ENCODE data around the gene AOPEP. TPM values are rescaled to one million over a fixed set of nuclear protein-coding genes. Genes with fewer than 3 reads are reported as not detected.

The AOPEP gene
- total and polyA plus RNA-seq, 2 of the 13 experiments (the other 11 are each of a cell fraction or from before 2014, with no cell fraction given): 22.2 to 41.6 TPM

DNA sequence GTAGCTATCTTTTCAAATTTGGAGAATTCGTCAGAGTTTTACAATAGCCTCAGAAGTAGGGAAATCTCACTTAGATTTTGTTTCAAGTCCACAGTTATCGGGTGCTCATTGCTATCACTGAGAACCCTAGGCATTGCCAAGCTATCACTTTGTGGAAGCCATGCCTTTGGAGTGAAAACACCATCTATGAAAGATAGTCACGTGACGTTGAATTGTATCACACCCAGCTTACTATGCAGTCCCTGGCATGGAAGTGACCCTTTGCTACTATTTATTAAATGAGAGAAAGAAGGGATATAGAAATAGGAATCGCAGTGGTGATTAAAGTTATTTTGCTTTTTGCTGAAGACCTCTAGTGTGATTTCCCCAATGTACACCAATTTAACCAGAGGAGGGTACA lies 97.2 kb downstream of the AOPEP start:
- H3K4me1 ChIP-seq (ENCODE audit: insufficient read depth, low read length): peaks cover 56% of the 10 kb centered on the region
- no peak overlapping the region for H3K4me3 ChIP-seq (replicated peaks in 1 of 3; ENCODE audit: insufficient read depth in 1 of 3, low read depth in 2 of 3, low read length in 3 of 3)
- no peaks in the 10 kb centered on the region for H3K27me3 ChIP-seq (ENCODE audit: control insufficient read depth in 1 of 2, insufficient read depth in 2 of 2, low read length in 2 of 2)
- in situ Hi-C loops (cut with HindIII; ENCODE audit: extremely low pct_ligation_motif_present, low pct_unique_long_range_greater_than_20kb) (no loop called here), intact Hi-C loops (cut with micrococcal nuclease; ENCODE audit: unreplicated experiment) (loop anchor here (10.0 kb wide), 1 partner anchor 61 kb away; no protein-coding TSS in a partner anchor)
- no peak for TF ChIP-seq PTBP1 (IDR thresholded peaks at IDR 0.05; ENCODE audit: low read depth, low read length, poor library complexity, severe bottlenecking)
- no peak overlapping the region for H3K9ac ChIP-seq (ENCODE audit: insufficient read depth, low read depth, low read length)
- WGBS (ENCODE audit: low lambda C conversion rate): 96% methylated on average over 5 of the region's 5 CpGs
- DNase-seq (ENCODE audit: low spot score): no peak
- H3K27ac ChIP-seq (ENCODE audit: extremely low read length, insufficient read depth, low read length): no peak overlapping the region
- no peak overlapping the region for H2AFZ ChIP-seq (ENCODE audit: low read length)
- H3K79me2 ChIP-seq (ENCODE audit: insufficient read depth, low read length): no peaks in the 10 kb centered on the region
- H4K20me1 ChIP-seq (ENCODE audit: insufficient read depth, low read length): no peaks in the 10 kb centered on the region
- no peak for ATAC-seq
- H3K9me3 ChIP-seq (ENCODE audit: low read length): no peaks in the 10 kb centered on the region
- BruUV-seq (replicated peaks): no TSS peak
- ChIA-PET POLR2A (no interaction called here), CTCF (ENCODE audit: low intra/inter-chr PET ratio, low total read pairs) (no interaction called here)
- H3K36me3 ChIP-seq (replicated peaks in 1 of 2; ENCODE audit: control insufficient read depth in 1 of 2, insufficient read depth in 2 of 2, low read length in 2 of 2): no peaks in the 10 kb centered on the region; a peak in 1 of 5 replicates
- no peak overlapping the region for H3K4me2 ChIP-seq (ENCODE audit: low read depth, low read length)
- no peak for FAIRE-seq

DNA sequence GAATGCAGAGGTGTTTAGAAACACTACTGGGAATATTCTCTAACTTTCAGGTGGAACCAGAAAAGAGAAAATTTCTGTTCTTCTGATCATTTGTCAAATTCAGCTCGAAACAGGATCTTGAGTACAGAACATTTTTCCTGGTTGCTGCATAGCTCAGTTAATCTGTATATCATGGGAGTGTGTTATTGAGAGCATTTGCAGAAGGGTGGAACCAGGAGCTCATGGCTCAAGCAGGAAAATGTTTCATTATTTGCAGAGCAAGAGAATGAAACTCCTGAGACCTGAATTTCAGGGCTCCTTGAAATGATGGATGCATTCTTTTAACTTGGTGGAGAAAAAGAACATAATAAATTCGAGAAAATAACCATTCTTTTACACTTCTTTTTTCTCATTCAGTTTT lies 97.9 kb downstream of the AOPEP start:
- no peak overlapping the region for H3K27ac ChIP-seq (ENCODE audit: extremely low read length, insufficient read depth, low read length)
- no peaks in the 10 kb centered on the region; a peak in 1 of 5 replicates for H3K36me3 ChIP-seq (replicated peaks in 1 of 2; ENCODE audit: control insufficient read depth in 1 of 2, insufficient read depth in 2 of 2, low read length in 2 of 2)
- H2AFZ ChIP-seq (ENCODE audit: low read length): no peak overlapping the region
- no peaks in the 10 kb centered on the region for H3K79me2 ChIP-seq (ENCODE audit: insufficient read depth, low read length)
- no peak overlapping the region for H3K4me3 ChIP-seq (replicated peaks in 1 of 3; ENCODE audit: insufficient read depth in 1 of 3, low read depth in 2 of 3, low read length in 3 of 3)
- intact Hi-C loops (cut with micrococcal nuclease; ENCODE audit: unreplicated experiment) (loop anchor here (10.0 kb wide), 1 partner anchor 60 kb away; no protein-coding TSS in a partner anchor), in situ Hi-C loops (cut with HindIII; ENCODE audit: extremely low pct_ligation_motif_present, low pct_unique_long_range_greater_than_20kb) (no loop called here)
- ChIA-PET CTCF (ENCODE audit: low intra/inter-chr PET ratio, low total read pairs) (no interaction called here), POLR2A (no interaction called here)
- BruUV-seq (replicated peaks): no TSS peak
- FAIRE-seq: no peak
- no peak overlapping the region for H3K4me2 ChIP-seq (ENCODE audit: low read depth, low read length)
- ATAC-seq: no peak
- H3K4me1 ChIP-seq (ENCODE audit: insufficient read depth, low read length): peaks cover 56% of the 10 kb centered on the region
- DNase-seq (ENCODE audit: low spot score): no peak
- H3K27me3 ChIP-seq (ENCODE audit: control insufficient read depth in 1 of 2, insufficient read depth in 2 of 2, low read length in 2 of 2): no peaks in the 10 kb centered on the region
- WGBS (ENCODE audit: low lambda C conversion rate): 86% methylated on average over 2 of the region's 2 CpGs
- no peak overlapping the region for H3K9ac ChIP-seq (ENCODE audit: insufficient read depth, low read depth, low read length)
- no peaks in the 10 kb centered on the region for H4K20me1 ChIP-seq (ENCODE audit: insufficient read depth, low read length)
- no peaks in the 10 kb centered on the region for H3K9me3 ChIP-seq (ENCODE audit: low read length)
- no peak for TF ChIP-seq ZNF75D (CRISPR knock-in tag; IDR thresholded peaks at IDR 0.05; ENCODE audit: borderline replicate concordance)
- TF ChIP-seq, protein P1, sequence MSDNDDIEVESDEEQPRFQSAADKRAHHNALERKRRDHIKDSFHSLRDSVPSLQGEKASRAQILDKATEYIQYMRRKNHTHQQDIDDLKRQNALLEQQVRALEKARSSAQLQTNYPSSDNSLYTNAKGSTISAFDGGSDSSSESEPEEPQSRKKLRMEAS (IDR thresholded peaks at IDR 0.05): no peak
- TF ChIP-seq PRMT3 (CRISPR knock-in tag; IDR thresholded peaks at IDR 0.05; ENCODE audit: borderline replicate concordance, low read depth): no peak
- no peak for TF ChIP-seq ZNF260 (CRISPR knock-in tag; IDR thresholded peaks at IDR 0.05; ENCODE audit: borderline replicate concordance, low read depth)
- no peak for TF ChIP-seq GATAD2A (CRISPR knock-in tag; IDR thresholded peaks at IDR 0.05)
- no peak for TF ChIP-seq NFKB2 (CRISPR knock-in tag; IDR thresholded peaks at IDR 0.05; ENCODE audit: borderline replicate concordance)
- TF ChIP-seq, protein P2, sequence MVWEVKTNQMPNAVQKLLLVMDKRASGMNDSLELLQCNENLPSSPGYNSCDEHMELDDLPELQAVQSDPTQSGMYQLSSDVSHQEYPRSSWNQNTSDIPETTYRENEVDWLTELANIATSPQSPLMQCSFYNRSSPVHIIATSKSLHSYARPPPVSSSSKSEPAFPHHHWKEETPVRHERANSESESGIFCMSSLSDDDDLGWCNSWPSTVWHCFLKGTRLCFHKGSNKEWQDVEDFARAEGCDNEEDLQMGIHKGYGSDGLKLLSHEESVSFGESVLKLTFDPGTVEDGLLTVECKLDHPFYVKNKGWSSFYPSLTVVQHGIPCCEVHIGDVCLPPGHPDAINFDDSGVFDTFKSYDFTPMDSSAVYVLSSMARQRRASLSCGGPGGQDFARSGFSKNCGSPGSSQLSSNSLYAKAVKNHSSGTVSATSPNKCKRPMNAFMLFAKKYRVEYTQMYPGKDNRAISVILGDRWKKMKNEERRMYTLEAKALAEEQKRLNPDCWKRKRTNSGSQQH (CRISPR knock-in tag; IDR thresholded peaks at IDR 0.05; ENCODE audit: low read depth): no peak
- TF ChIP-seq, protein P3, sequence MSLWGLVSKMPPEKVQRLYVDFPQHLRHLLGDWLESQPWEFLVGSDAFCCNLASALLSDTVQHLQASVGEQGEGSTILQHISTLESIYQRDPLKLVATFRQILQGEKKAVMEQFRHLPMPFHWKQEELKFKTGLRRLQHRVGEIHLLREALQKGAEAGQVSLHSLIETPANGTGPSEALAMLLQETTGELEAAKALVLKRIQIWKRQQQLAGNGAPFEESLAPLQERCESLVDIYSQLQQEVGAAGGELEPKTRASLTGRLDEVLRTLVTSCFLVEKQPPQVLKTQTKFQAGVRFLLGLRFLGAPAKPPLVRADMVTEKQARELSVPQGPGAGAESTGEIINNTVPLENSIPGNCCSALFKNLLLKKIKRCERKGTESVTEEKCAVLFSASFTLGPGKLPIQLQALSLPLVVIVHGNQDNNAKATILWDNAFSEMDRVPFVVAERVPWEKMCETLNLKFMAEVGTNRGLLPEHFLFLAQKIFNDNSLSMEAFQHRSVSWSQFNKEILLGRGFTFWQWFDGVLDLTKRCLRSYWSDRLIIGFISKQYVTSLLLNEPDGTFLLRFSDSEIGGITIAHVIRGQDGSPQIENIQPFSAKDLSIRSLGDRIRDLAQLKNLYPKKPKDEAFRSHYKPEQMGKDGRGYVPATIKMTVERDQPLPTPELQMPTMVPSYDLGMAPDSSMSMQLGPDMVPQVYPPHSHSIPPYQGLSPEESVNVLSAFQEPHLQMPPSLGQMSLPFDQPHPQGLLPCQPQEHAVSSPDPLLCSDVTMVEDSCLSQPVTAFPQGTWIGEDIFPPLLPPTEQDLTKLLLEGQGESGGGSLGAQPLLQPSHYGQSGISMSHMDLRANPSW (CRISPR knock-in tag; IDR thresholded peaks at IDR 0.05; ENCODE audit: borderline replicate concordance): no peak
- no peak for TF ChIP-seq ZNF460 (CRISPR knock-in tag; IDR thresholded peaks at IDR 0.05; ENCODE audit: borderline replicate concordance)
